A673 (cell line): Measurements from ENCODE around the gene C1orf198.

ENCODE experiments used
- EZH2 ChIP-seq: fragments of 200-600 bp; sonication (generic); IDR thresholded peaks from 2 replicates; pipeline ENCODE4 v1.6.1; 2017; ENCODE audit warnings: borderline replicate concordance, low read depth, mild to moderate bottlenecking, mixed read lengths, antibody characterized with exemption, low read length; ENCODE audit not compliant: poor library complexity, severe bottlenecking
- TF ChIP-seq, protein P1 (sequence below): fragments of 300-800, 200-600 bp; sonication (generic); conservative IDR thresholded peaks from 2 replicates; pipeline ENCODE4 v1.5.1; 2017; ENCODE audit warnings: low read depth, mild to moderate bottlenecking, antibody characterized with exemption, low read length, moderate library complexity, mixed read lengths

DNA sequence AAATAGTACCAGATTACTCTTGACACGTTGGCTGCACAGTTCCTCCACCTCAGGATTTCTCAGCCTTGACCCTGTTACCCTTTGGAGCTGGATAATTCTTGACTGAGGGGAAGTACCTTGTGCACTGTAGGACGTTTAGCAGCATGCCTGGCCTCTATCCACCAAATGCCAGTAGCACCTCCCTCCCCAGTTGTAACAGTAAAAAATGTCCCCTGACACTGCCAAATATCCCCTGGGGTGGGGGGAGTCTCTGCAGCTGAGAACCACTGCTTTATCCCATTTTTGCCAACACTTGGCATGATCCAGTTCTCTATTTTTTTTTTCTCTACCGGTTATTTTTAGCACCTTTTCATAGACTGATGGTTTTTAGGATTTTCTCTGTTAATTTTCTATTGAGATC is 34.0 kb downstream of the C1orf198 start:
- TF ChIP-seq, protein P1, sequence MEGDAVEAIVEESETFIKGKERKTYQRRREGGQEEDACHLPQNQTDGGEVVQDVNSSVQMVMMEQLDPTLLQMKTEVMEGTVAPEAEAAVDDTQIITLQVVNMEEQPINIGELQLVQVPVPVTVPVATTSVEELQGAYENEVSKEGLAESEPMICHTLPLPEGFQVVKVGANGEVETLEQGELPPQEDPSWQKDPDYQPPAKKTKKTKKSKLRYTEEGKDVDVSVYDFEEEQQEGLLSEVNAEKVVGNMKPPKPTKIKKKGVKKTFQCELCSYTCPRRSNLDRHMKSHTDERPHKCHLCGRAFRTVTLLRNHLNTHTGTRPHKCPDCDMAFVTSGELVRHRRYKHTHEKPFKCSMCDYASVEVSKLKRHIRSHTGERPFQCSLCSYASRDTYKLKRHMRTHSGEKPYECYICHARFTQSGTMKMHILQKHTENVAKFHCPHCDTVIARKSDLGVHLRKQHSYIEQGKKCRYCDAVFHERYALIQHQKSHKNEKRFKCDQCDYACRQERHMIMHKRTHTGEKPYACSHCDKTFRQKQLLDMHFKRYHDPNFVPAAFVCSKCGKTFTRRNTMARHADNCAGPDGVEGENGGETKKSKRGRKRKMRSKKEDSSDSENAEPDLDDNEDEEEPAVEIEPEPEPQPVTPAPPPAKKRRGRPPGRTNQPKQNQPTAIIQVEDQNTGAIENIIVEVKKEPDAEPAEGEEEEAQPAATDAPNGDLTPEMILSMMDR = no peak
- no peak for TF ChIP-seq EZH2
